ENCODE results near the gene KDM4E.
"Not testable (repeated sequence)": the region's sequence is repeated elsewhere in the genome, so short reads cannot be mapped to it uniquely, and the experiment has no call there.

KDM4E gene

DNA sequence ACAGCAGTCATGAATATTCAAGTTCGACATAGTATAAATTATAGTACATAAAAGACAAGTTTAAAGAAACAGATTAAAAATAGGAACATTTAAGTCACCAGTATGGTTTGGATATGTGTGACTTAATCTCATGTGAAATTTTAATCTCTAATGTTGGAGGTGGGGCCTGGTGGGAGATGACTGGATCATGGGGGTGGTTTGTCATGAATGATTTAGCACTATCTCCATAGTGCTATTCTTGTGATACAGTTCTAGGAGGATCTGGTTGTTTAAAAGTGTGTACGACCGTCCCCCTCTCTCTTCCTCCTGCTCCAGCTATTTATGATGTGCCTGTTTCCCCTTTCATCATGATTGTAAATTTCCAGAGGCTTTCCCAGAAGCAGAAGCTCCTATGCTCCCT lies 3.3 kb downstream of the KDM4E start:
- Histone ChIP-seq H3K4me3 (ENCODE audit: low read length) (no peak overlapping the region), H3K4me1 (ENCODE audit: insufficient read depth, low read length) (no peaks in the 10 kb centered on the region), H3K27me3 (ENCODE audit: insufficient read depth, low read length) (no peaks in the 10 kb centered on the region), H3K9me3 (ENCODE audit: low read length) (no peaks in the 10 kb centered on the region), H3K36me3 (ENCODE audit: insufficient read depth, low read length) (no peaks in the 10 kb centered on the region), H2AFZ (ENCODE audit: low read depth, low read length) (no peak overlapping the region)

DNA sequence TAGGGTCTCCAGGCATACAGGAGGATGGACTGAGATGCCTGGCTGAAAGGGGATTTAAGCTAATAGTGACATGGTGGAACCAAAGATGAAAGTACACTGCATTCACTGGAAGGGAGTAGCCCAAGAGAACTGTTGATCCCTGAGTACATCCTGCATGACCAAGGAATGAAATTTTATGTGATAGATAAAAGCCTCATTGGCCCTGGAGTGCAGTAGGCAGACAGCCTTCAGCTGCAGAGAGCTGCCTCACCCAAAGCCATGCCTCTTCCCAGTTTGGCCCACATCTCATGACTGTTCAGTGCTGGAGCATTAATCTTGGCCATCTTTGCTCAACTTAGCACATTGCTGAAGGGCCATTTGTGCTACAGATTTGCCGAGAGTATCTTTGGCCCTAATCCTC lies 8.0 kb downstream of the KDM4E start:
- Histone ChIP-seq H3K27me3 (ENCODE audit: insufficient read depth, low read length) (no peaks in the 10 kb centered on the region), H3K9me3 (ENCODE audit: low read length) (peaks cover 2% of the 10 kb centered on the region), H3K36me3 (ENCODE audit: insufficient read depth, low read length) (no peaks in the 10 kb centered on the region), H3K4me1 (ENCODE audit: insufficient read depth, low read length) (no peaks in the 10 kb centered on the region), H3K4me3 (ENCODE audit: low read length) (no peak overlapping the region), H2AFZ (ENCODE audit: low read depth, low read length) (no peak overlapping the region)

DNA sequence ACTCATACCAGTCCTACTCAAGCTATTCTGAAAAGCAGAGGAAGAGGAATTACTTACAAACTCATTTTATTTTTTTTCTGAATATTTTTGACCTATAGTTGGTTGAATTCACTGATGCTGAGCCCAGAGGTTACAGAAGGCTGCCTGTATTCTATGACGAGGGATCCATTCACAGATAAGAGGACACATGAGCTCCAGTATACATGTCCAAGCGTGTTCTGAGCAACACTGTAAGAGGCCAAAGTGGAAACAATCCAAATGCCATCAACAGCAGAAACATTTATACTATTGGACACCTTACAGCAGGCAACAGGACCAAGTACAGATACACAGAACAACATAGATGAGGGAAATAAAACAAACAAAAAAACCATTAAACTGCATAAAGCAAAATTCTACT lies 10.3 kb downstream of the KDM4E start:
- no peak overlapping the region for H3K4me3 ChIP-seq (ENCODE audit: low read length)
- H3K4me1 ChIP-seq (ENCODE audit: insufficient read depth, low read length): no peaks in the 10 kb centered on the region
- peaks cover 2% of the 10 kb centered on the region for H3K9me3 ChIP-seq (ENCODE audit: low read length)
- no peaks in the 10 kb centered on the region for H3K27me3 ChIP-seq (ENCODE audit: insufficient read depth, low read length)
- no peaks in the 10 kb centered on the region for H3K36me3 ChIP-seq (ENCODE audit: insufficient read depth, low read length)
- H2AFZ ChIP-seq (ENCODE audit: low read depth, low read length): no peak overlapping the region

DNA sequence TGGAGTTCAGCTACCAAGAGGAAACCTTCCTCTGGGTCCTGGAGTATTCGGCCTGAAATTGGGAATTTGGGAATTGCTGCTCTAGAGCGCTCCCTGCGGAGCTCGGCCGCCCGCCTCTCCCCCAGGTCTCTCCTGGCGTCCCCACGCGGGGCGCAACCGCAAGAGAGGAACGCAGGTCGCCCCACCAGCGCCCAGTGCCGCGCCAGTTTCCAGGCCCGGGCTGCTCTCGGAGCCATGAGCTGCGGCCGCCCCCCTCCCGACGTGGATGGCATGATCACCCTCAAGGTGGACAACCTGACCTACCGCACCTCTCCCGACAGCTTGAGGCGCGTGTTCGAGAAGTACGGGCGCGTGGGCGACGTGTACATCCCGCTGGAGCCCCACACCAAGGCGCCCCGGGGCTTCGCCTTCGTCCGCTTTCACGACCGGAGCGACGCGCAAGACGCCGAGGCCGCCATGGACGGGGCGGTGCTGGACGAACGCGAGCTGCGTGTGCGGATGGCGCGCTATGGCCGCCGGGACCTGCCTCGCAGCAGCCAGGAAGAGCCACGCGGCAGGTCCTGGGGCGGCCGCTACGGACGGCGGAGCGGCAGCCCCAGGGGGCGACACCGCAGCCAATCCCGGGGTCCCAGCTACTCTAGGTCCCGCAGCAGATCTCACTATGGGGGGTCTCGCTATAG lies 12.4 kb downstream of the KDM4E start:
- not testable (repeated sequence) for H3K4me3 ChIP-seq (ENCODE audit: low read length); H3K27me3 ChIP-seq (ENCODE audit: insufficient read depth, low read length); H3K9me3 ChIP-seq (ENCODE audit: low read length); H2AFZ ChIP-seq (ENCODE audit: low read depth, low read length); H3K36me3 ChIP-seq (ENCODE audit: insufficient read depth, low read length); H3K4me1 ChIP-seq (ENCODE audit: insufficient read depth, low read length)

DNA sequence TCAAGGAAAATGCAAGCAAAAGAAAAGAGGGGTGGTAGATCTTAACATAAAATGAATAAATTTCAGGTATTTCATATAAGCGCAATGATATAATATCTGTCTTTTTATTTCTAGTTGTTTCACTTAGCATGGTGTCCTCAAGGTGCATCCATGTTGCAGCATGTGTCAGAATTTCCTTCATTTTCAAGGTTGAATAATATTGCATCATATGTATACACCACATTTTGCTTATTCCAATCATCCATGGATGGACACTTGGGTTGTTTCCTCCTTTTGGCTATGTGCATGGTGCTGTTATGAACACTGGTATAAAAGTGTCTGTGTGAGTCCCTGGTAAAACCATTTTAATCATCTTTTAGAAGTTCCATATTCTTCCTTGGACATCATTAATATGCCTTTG lies 17.2 kb downstream of the KDM4E start:
- H2AFZ ChIP-seq (ENCODE audit: low read depth, low read length): no peak overlapping the region
- H3K9me3 ChIP-seq (ENCODE audit: low read length): no peaks in the 10 kb centered on the region
- peaks cover 5% of the 10 kb centered on the region for H3K27me3 ChIP-seq (ENCODE audit: insufficient read depth, low read length)
- H3K36me3 ChIP-seq (ENCODE audit: insufficient read depth, low read length): no peaks in the 10 kb centered on the region
- no peaks in the 10 kb centered on the region for H3K4me1 ChIP-seq (ENCODE audit: insufficient read depth, low read length)
- H3K4me3 ChIP-seq (ENCODE audit: low read length): no peak overlapping the region

DNA sequence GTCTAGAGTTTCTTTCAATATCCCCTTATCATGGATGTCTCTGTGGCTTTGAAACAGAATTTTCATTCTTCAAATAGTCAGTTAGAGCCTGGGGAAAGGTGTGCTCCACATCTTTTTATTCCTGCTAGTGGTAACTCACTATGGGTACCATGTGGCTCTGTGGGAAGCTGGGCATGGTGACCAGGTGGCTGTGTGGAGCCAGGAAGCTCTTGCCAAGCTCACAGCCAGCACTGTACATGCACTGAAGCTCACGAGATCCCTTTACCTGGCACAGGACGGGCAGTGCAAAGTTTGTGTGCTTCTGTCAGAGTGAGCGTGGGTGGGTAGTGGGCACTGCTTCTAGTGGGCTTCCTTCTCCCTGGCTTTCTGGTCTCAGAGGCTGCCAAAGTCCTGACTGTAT lies 17.8 kb downstream of the KDM4E start:
- no peak overlapping the region for H2AFZ ChIP-seq (ENCODE audit: low read depth, low read length)
- no peaks in the 10 kb centered on the region for H3K36me3 ChIP-seq (ENCODE audit: insufficient read depth, low read length)
- H3K4me3 ChIP-seq (ENCODE audit: low read length): no peak overlapping the region
- peaks cover 5% of the 10 kb centered on the region for H3K27me3 ChIP-seq (ENCODE audit: insufficient read depth, low read length)
- H3K4me1 ChIP-seq (ENCODE audit: insufficient read depth, low read length): no peaks in the 10 kb centered on the region
- H3K9me3 ChIP-seq (ENCODE audit: low read length): no peaks in the 10 kb centered on the region

DNA sequence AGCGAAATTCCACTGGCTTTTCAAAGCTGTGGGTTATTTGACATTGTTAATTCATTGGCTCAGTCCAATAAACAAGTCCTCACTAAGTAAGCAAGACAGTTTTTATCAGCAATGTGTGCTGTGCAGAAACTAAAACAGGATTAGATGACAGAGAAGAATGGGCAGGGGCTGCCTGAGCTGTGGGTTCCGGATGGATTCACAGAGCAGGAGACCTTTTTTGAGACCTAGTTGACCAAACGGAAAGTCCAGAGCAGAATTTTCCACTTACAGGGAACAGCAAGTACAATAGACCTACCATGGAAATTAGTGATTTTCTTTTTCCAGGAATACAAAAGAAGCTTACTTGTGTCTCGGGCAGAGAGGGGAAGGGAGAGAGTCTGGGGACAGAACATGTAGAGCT lies 19.0 kb downstream of the KDM4E start:
- Histone ChIP-seq H3K27me3 (ENCODE audit: insufficient read depth, low read length) (peaks cover 5% of the 10 kb centered on the region), H3K4me3 (ENCODE audit: low read length) (no peak overlapping the region), H3K4me1 (ENCODE audit: insufficient read depth, low read length) (no peaks in the 10 kb centered on the region), H2AFZ (ENCODE audit: low read depth, low read length) (no peak overlapping the region), H3K9me3 (ENCODE audit: low read length) (no peaks in the 10 kb centered on the region), H3K36me3 (ENCODE audit: insufficient read depth, low read length) (no peaks in the 10 kb centered on the region)

DNA sequence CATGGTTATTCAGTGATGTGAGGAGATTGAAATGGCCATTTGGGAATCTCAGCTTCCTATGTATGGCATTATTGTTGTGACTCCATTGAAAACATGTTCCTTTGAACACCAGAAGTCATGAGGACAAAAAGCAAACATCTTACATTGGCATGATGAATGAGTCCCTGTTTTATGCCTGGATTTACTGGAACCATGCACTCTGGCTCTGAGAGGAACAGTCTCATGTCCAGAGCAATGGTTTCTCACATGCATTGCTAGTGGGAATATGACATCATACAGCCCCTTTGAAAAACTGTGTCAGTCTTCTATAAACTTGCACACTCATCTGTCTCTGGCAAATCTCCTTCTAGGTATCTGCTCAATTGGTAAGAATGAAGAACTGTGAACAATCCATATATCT lies 20.8 kb downstream of the KDM4E start:
- no peak overlapping the region for H3K4me3 ChIP-seq (ENCODE audit: low read length)
- peaks cover 5% of the 10 kb centered on the region for H3K27me3 ChIP-seq (ENCODE audit: insufficient read depth, low read length)
- H3K9me3 ChIP-seq (ENCODE audit: low read length): no peaks in the 10 kb centered on the region
- H3K4me1 ChIP-seq (ENCODE audit: insufficient read depth, low read length): no peaks in the 10 kb centered on the region
- no peaks in the 10 kb centered on the region for H3K36me3 ChIP-seq (ENCODE audit: insufficient read depth, low read length)
- H2AFZ ChIP-seq (ENCODE audit: low read depth, low read length): no peak overlapping the region

DNA sequence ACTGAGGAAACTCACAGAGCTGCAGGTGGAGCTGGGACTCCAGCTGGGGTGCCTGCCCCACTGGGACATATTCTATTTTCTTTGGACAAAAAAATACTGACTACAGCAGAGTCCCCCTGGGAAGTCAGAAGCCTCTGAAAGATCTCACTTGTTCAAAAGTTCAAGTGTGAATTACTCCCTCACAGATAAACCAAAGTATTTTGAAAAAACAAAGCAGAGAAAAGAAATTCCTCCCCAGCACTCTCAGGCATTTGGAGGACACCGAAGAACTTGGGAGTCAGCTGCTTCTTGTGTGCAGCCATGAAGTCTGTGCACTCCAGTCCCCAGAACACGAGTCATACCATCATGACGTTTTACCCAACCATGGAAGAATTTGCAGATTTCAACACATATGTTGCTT lies 24.1 kb downstream of the KDM4E start, which contains the start of gene KDM4F:
TSS of gene KDM4F (plus strand) at position 301 of the 400 bp plus-strand sequence.
- H2AFZ ChIP-seq (ENCODE audit: low read depth, low read length); H3K9me3 ChIP-seq (ENCODE audit: low read length); H3K4me1 ChIP-seq (ENCODE audit: insufficient read depth, low read length); H3K36me3 ChIP-seq (ENCODE audit: insufficient read depth, low read length); H3K27me3 ChIP-seq (ENCODE audit: insufficient read depth, low read length); H3K4me3 ChIP-seq (ENCODE audit: low read length): not testable (repeated sequence)

DNA sequence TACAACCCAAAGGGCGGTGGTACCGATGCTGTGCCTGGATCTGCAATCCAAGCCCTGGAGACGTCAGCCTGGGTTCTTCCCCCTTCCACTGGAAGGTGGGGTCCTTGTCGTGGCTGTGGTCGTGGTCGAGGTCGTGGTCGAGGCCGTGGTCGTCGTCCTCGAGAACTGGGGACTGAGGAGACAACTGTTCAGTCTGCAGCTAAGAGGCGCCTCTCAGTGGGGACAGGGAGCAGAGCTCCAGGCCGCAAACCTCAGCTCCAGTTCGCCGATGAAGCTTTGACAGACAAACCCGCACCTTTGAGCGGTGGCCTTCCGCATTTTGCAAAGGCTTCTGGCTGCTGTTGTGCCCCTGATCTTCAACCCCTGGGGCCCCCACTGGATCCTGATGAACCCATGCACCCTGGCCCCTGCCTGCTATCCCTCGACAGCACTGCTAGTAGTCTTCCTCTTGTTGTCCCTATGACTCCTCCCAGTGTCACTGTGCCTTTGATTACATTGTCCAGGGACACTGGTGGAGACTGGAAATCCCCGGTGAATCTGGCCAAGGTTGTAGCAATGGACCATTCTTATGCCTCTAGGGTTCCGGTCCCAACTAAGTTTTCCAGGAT lies 25.6 kb downstream of the KDM4E start:
- H3K4me3 ChIP-seq (ENCODE audit: low read length): no peak overlapping the region
- H3K36me3 ChIP-seq (ENCODE audit: insufficient read depth, low read length): no peaks in the 10 kb centered on the region
- H3K27me3 ChIP-seq (ENCODE audit: insufficient read depth, low read length): peaks cover 4% of the 10 kb centered on the region
- H2AFZ ChIP-seq (ENCODE audit: low read depth, low read length): no peak overlapping the region
- no peaks in the 10 kb centered on the region for H3K9me3 ChIP-seq (ENCODE audit: low read length)
- no peaks in the 10 kb centered on the region for H3K4me1 ChIP-seq (ENCODE audit: insufficient read depth, low read length)

DNA sequence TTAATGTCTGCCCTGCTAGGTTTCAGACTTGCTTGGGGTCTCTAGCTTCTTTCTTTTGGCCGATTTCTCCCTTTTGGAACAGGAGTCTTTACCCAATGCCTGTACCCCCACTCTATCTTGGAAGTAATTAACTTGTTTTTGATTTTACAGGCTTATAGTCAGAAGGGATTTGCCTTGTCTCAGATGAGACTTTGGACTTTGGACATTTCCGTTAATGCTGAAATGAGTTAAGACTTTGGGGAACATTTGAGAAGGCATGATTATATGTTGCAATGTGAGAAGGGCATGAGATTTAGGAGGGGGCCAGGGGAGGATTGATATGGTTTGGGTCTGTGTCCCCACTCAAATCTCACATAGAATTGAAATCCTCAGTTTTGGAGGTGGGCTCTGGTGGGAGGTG lies 29.3 kb downstream of the KDM4E start:
- H3K4me3 ChIP-seq (ENCODE audit: low read length): no peak overlapping the region
- peaks cover 8% of the 10 kb centered on the region for H3K27me3 ChIP-seq (ENCODE audit: insufficient read depth, low read length)
- no peaks in the 10 kb centered on the region for H3K36me3 ChIP-seq (ENCODE audit: insufficient read depth, low read length)
- no peaks in the 10 kb centered on the region for H3K9me3 ChIP-seq (ENCODE audit: low read length)
- no peaks in the 10 kb centered on the region for H3K4me1 ChIP-seq (ENCODE audit: insufficient read depth, low read length)
- H2AFZ ChIP-seq (ENCODE audit: low read depth, low read length): no peak overlapping the region

DNA sequence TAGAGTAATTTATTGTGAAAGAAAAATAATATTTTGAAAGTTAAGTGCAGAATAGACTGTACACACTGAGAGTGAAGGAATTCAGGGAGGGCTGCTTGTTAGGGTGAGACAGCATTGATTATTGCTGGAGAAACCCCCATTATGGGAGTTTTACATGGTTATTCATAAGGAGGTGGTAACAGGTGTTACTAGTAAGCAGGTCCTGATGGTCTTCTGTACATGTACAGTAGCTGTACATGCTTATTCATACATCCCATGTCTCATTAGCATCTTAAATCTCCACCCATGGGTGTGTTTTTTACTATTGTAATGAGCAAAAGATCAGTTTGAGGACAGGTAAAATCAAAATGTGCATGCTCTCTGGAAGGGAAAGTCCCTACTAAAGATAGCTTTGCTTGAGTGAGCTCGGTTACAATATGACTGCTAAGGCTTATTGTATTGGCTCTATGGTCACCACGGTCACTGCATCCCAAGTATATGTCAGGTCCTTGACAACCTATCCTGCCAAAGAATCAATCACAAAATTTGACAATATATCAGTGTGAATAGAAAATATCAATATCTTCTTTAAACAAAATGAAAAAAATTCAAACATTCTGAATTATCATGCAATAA lies 30.3 kb downstream of the KDM4E start:
- H3K4me1 ChIP-seq (ENCODE audit: insufficient read depth, low read length): no peaks in the 10 kb centered on the region
- no peak overlapping the region for H2AFZ ChIP-seq (ENCODE audit: low read depth, low read length)
- no peaks in the 10 kb centered on the region for H3K9me3 ChIP-seq (ENCODE audit: low read length)
- no peak overlapping the region for H3K4me3 ChIP-seq (ENCODE audit: low read length)
- H3K27me3 ChIP-seq (ENCODE audit: insufficient read depth, low read length): peaks cover 8% of the 10 kb centered on the region
- no peaks in the 10 kb centered on the region for H3K36me3 ChIP-seq (ENCODE audit: insufficient read depth, low read length)

DNA sequence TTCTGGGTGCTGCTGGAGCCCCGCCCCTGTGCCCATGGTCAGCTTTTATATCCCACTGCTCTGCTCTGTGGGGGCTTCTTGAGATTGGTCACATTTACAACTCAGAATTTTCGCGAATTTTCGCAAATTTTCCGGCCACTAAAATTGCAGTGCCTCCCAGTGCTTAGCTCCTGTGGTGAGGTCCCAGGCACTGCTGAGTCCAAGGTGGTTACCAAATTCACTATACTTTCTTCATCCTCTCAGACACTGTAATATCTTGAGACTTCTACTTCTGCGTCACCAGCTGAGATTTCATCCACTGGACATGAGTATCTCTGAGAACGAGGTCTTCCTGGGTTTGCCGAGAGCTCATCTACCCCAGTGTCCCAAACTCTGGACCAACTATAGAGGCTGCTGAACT lies 32.9 kb downstream of the KDM4E start:
- peaks cover 8% of the 10 kb centered on the region for H3K27me3 ChIP-seq (ENCODE audit: insufficient read depth, low read length)
- H3K9me3 ChIP-seq (ENCODE audit: low read length): no peaks in the 10 kb centered on the region
- H3K4me1 ChIP-seq (ENCODE audit: insufficient read depth, low read length): no peaks in the 10 kb centered on the region
- H3K4me3 ChIP-seq (ENCODE audit: low read length): no peak overlapping the region
- no peaks in the 10 kb centered on the region for H3K36me3 ChIP-seq (ENCODE audit: insufficient read depth, low read length)
- no peak overlapping the region for H2AFZ ChIP-seq (ENCODE audit: low read depth, low read length)

Measured in neuron (in vitro differentiated cells).